K562 (cell line): Measurements from ENCODE around the gene NXN.

ENCODE experiments used
- CREB5 ChIP-seq: fragments of 250-450 bp; sonication (Bioruptor Pico); IDR thresholded peaks from 2 replicates; pipeline ENCODE4 v1.5.0; 2020; ENCODE audit warnings: mild to moderate bottlenecking
- CTCF ChIP-seq, 3 experiments: IDR thresholded peaks in 2 of 3; conservative IDR thresholded peaks in 1 of 3; 2 replicates each; pipeline ENCODE4 v1.5.1; 2011 to 2012; ENCODE audit warnings: low read length in 3 of 3, mild to moderate bottlenecking in 3 of 3, control low read depth in 2 of 3, improper control_type of control experiment in 1 of 3, inconsistent platforms in 1 of 3, low read depth in 1 of 3, mixed read lengths in 1 of 3, moderate library complexity in 1 of 3; ENCODE audit not compliant: insufficient read depth in 2 of 3
- HBP1 ChIP-seq: fragments of 450-650 bp; formaldehyde crosslinking; IDR thresholded peaks from 2 replicates; pipeline ENCODE4 v1.4.0; 2022; ENCODE audit warnings: missing genetic modification characterization
- POLR2A ChIP-seq: fragments of 450-650 bp; conservative IDR thresholded peaks from 2 replicates; pipeline ENCODE4 v1.6.1; 2016
- POLR2AphosphoS5 ChIP-seq: IDR thresholded peaks from 2 replicates; pipeline ENCODE4 v1.6.1; 2011; ENCODE audit warnings: mild to moderate bottlenecking, low read depth, low read length, moderate library complexity; ENCODE audit not compliant: control insufficient read depth, insufficient read depth
- SIX5 ChIP-seq, 2 experiments: IDR thresholded peaks; 2 replicates each; pipeline ENCODE4 v1.6.1; 2011; ENCODE audit warnings: low read length in 2 of 2, borderline replicate concordance in 1 of 2, low read depth in 1 of 2, mild to moderate bottlenecking in 1 of 2, moderate library complexity in 1 of 2; ENCODE audit not compliant: insufficient read depth in 1 of 2
- ZKSCAN8 ChIP-seq: fragments of 200-800 bp; sonication (Bioruptor generic); IDR thresholded peaks from 2 replicates; pipeline ENCODE4 v1.6.1; 2016; ENCODE audit warnings: missing genetic modification characterization, missing compliant biosample characterization
- ZNF398 ChIP-seq: fragments of 250-450 bp; sonication (Bioruptor Pico); IDR thresholded peaks from 2 replicates; pipeline ENCODE4 v1.8.0; 2021; ENCODE audit warnings: moderate library complexity, mild to moderate bottlenecking, inconsistent platforms

- TF ChIP-seq CTCF (IDR thresholded peaks at IDR 0.05 in 2 of 3, conservative IDR thresholded peaks at IDR 0.05 in 1 of 3; ENCODE audit: insufficient read depth in 2 of 3, low read depth in 1 of 3, low read length in 3 of 3) (no peak), SIX5 (IDR thresholded peaks at IDR 0.05; ENCODE audit: borderline replicate concordance in 1 of 2, insufficient read depth in 1 of 2, low read depth in 1 of 2, low read length in 2 of 2) (no peak), POLR2A (no peak), CREB5 (no peak), ZKSCAN8 (no peak), ZNF398 (CRISPR knock-in tag) (no peak), POLR2AphosphoS5 (no peak), HBP1 (CRISPR knock-in tag) (no peak)
Observed at GRCh38 chr17:929586-929985, 50.0 kb downstream of the NXN start.
